Gastroesophageal sphincter (tissue), 4 donors: ENCODE data around the gene C1orf87. TPM values are rescaled to one million over a fixed set of nuclear protein-coding genes. Genes with fewer than 3 reads are reported as not detected.

Experiments used
- ATAC-seq: fragments of 150-250 bp; one replicate; pipeline ENCODE4 v1.9.1; 2016; ENCODE audit warnings: mild to moderate bottlenecking, moderate library complexity
- H3K27ac ChIP-seq, 4 donors: fragments of 200-600 bp; sonication (generic) in 3 of 4; 1 replicate in 3 of 4; 2 replicates in 1 of 4; pipeline ENCODE4 v1.5.1; 2016 to 2019
- H3K27me3 ChIP-seq: fragments of 200-600 bp; sonication (generic); one replicate; pipeline ENCODE4 v1.5.1; 2019
- H3K36me3 ChIP-seq, 2 donors: fragments of 200-600 bp; sonication (generic); one replicate each; pipeline ENCODE4 v1.5.1; 2019; ENCODE audit warnings: control low read depth in 1 of 2
- H3K4me1 ChIP-seq, 3 donors: fragments of 200-600 bp; sonication (generic); 1 replicate in 2 of 3; 2 replicates in 1 of 3; pipeline ENCODE4 v1.5.1; 2016 to 2019; ENCODE audit warnings: control low read depth in 2 of 3
- H3K4me3 ChIP-seq, 2 donors: fragments of 200-600 bp; sonication (generic); one replicate each; pipeline ENCODE4 v1.5.1; 2019; ENCODE audit warnings: mild to moderate bottlenecking in 1 of 2, moderate library complexity in 1 of 2
- H3K9me3 ChIP-seq, 3 donors: fragments of 200-600 bp; sonication (generic); one replicate each; pipeline ENCODE4 v1.5.1; 2017 to 2019; ENCODE audit warnings: control low read depth in 2 of 3
- EP300 ChIP-seq: sonication (generic); formaldehyde crosslinking; IDR thresholded peaks from one replicate; pipeline ENCODE4 v1.6.1; 2017; ENCODE audit warnings: antibody characterized with exemption, mild to moderate bottlenecking
- POLR2A ChIP-seq, 2 donors: fragments of 450-650 bp; IDR thresholded peaks; one replicate each; pipeline ENCODE4 v1.6.1; 2017; ENCODE audit warnings: antibody characterized with exemption in 2 of 2, mild to moderate bottlenecking in 2 of 2, moderate library complexity in 1 of 2
- POLR2AphosphoS5 ChIP-seq: sonication (generic); formaldehyde crosslinking; IDR thresholded peaks from one replicate; pipeline ENCODE4 v1.6.1; 2017; ENCODE audit warnings: antibody characterized with exemption
- WGBS, 2 donors: methylation state at CpG; one replicate each; pipeline ENCODE4 v1.1.5; 2018; ENCODE audit warnings: low coverage in 1 of 2; 5-methylcytosine and 5-hydroxymethylcytosine counted together
- total RNA-seq, 4 donors: library from RNA; depleted of rRNA; stranded (reverse); fragments of >200 nt; gene quantifications; one replicate each; pipeline ENCODE4 v1.1.0, GENCODE V29; 2016
- TF ChIP-seq, protein P1 (sequence below), 4 experiments: fragments of 200-600 bp in 2 of 4; fragments of 450-650 bp in 2 of 4; sonication (generic) in 1 of 4; IDR thresholded peaks; one replicate each; pipeline ENCODE4 v1.5.1; 2017 to 2019; ENCODE audit warnings: antibody characterized with exemption in 4 of 4, mild to moderate bottlenecking in 2 of 4, moderate library complexity in 2 of 4

The C1orf87 gene
- total RNA-seq, 4 donors from 2014 or later, result 0.54 TPM; not detected in 3

DNA sequence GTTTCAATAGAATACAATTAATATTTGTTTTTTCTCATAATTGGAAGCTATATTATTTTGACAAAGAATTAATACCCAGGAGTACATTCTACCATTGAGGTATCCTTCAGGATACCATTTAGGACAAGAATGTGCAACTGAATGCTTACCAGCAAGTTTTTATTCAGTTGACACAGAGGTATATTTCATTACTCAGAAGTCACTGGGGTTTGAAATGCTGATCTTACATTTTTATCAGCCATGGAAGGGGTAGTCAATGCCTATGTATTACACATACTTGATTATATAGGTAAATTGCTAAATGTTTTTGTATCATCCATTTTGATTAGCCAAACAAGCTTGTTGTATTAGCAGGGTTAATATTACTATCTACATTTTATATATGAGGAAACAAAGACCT, 48.0 kb downstream of the C1orf87 start:
- H3K27me3 ChIP-seq, result no peaks in the 10 kb centered on the region
- H3K9me3 ChIP-seq, result no peaks in the 10 kb centered on the region
- no peaks in the 10 kb centered on the region for H3K36me3 ChIP-seq
- TF ChIP-seq, protein P1, sequence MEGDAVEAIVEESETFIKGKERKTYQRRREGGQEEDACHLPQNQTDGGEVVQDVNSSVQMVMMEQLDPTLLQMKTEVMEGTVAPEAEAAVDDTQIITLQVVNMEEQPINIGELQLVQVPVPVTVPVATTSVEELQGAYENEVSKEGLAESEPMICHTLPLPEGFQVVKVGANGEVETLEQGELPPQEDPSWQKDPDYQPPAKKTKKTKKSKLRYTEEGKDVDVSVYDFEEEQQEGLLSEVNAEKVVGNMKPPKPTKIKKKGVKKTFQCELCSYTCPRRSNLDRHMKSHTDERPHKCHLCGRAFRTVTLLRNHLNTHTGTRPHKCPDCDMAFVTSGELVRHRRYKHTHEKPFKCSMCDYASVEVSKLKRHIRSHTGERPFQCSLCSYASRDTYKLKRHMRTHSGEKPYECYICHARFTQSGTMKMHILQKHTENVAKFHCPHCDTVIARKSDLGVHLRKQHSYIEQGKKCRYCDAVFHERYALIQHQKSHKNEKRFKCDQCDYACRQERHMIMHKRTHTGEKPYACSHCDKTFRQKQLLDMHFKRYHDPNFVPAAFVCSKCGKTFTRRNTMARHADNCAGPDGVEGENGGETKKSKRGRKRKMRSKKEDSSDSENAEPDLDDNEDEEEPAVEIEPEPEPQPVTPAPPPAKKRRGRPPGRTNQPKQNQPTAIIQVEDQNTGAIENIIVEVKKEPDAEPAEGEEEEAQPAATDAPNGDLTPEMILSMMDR (IDR thresholded peaks at IDR 0.05), result no peak
- no peak overlapping the region for H3K27ac ChIP-seq
- no peaks in the 10 kb centered on the region for H3K4me1 ChIP-seq
- H3K4me3 ChIP-seq, result no peak overlapping the region
- ATAC-seq, result no peak

DNA sequence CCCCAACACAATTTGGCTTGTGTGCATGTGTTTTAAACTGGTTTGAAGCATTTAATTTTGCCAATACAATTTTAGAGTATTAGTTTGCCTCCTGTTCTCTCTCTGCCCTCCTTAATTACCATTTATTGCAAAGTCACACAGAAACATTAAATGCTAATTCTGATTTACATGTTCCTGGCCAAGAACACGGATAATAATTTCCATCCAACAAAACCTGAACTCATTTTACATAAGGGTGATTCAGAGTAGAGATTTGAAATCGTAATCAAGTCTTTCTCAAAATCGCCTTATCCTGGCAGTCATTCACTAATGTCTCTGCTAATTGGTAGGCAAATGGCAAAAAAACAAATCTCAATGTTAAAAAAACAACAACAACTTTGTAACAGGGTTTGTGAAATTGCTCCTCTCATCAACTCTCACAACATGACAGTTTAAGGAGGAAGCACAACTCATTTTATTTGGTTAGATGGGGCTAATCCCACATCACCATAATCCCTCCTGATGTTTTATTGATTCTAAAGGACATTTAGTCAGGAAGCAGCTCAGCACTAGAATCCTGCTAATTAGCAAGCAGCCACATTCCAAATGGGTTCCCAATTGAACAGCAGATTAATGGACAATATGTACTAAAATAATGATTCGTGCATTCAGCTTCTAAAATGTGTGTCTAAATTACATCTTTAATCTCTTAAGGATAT, 55.9 kb downstream of the C1orf87 start:
- Histone ChIP-seq H3K27me3 (no peaks in the 10 kb centered on the region), H3K36me3 (no peaks in the 10 kb centered on the region), H3K27ac (no peak overlapping the region), H3K9me3 (peaks cover 0 to 7% (median 0%) of the 10 kb centered on the region in 3 donors), H3K4me1 (no peaks in the 10 kb centered on the region), H3K4me3 (no peak overlapping the region)
- TF ChIP-seq POLR2A (IDR thresholded peaks at IDR 0.05) (no peak), EP300 (no peak), POLR2AphosphoS5 (no peak)
- TF ChIP-seq, protein P1 (IDR thresholded peaks at IDR 0.05), result no peak
- WGBS, 2 donors, result 57 to 72% methylated on average over 3 to 4 of the region's 4 CpGs
- ATAC-seq, result no peak

DNA sequence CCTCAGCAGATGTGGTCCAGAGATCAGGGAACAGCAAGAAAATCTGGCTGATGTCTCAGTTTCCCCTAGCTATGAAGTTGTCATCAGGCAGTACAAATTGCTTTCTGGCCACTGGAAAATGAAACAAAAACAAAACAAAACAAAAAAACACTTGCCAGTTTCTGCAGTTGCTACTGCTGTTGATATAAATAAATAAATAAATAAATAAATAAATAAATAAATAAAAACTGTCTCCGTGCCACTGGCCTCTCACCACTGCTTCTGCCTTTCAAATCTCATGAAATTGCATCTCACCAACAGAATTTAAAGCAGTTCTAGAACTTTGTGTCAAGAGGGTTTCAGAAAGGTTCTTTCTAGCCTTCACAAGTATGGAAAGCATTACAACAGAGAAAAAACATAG, 62.9 kb downstream of the C1orf87 start:
- H3K9me3 ChIP-seq, result no peaks in the 10 kb centered on the region
- H3K27me3 ChIP-seq, result no peaks in the 10 kb centered on the region
- TF ChIP-seq POLR2A (IDR thresholded peaks at IDR 0.05) (no peak), EP300 (no peak)
- TF ChIP-seq, protein P1 (IDR thresholded peaks at IDR 0.05), result no peak
- no peak overlapping the region for H3K27ac ChIP-seq
- 71 to 83% methylated on average over 1 of the region's 1 CpG for WGBS, 2 donors
- no peaks in the 10 kb centered on the region for H3K36me3 ChIP-seq
- H3K4me1 ChIP-seq, result no peaks in the 10 kb centered on the region
- no peak for ATAC-seq
- no peak overlapping the region for H3K4me3 ChIP-seq

DNA sequence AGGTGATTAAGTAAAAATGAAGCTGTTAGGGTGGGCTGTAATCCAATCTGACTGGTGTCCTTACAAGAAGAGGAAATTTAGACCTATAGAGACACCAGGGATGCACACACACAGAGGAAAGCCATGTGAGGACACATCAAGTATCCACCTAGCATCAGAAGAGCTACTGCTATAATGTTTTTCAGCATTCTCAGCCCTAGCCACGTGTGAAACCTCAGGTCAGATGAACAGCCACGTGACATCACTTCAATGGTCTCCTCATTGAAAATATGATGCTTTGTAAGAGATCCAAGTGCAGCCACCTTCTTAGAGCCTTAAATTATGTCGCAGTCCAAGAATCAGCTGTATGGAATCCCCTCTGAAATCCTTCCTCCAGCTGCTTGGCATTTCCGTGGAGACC, 65.1 kb downstream of the C1orf87 start:
- Histone ChIP-seq H3K27me3 (no peaks in the 10 kb centered on the region), H3K27ac (no peak overlapping the region), H3K4me3 (no peak overlapping the region), H3K36me3 (no peaks in the 10 kb centered on the region), H3K4me1 (no peaks in the 10 kb centered on the region), H3K9me3 (no peaks in the 10 kb centered on the region)
- no peak for ATAC-seq
- no peak for TF ChIP-seq POLR2AphosphoS5
- TF ChIP-seq EP300, result no peak
- no peak for TF ChIP-seq POLR2A (IDR thresholded peaks at IDR 0.05)
- TF ChIP-seq, protein P1 (IDR thresholded peaks at IDR 0.05), result no peak
- WGBS, 2 donors, result 63 to 70% methylated on average over 1 to 2 of the region's 4 CpGs

DNA sequence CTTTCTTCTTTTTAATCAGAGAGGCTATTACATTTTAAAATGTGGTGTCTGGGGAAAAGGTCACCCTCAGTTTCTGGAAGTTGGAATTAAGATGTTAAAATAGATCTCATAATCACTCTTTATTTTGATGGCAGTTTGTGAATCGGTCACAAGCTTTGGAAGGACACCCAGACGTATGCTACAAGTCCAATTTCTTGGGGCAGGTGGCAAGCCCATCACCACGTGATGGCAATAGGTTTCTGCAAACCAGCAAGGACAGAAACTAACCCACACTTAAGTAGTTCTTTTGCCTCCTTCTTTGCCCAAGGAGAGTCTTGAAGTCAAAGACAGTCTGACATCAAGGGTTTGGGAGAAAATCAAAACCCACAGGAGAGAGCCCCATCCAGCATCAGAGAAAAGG, 72.9 kb downstream of the C1orf87 start:
- TF ChIP-seq, protein P1 (IDR thresholded peaks at IDR 0.05), result no peak
- TF ChIP-seq POLR2A (IDR thresholded peaks at IDR 0.05), result no peak
- TF ChIP-seq EP300, result no peak
- TF ChIP-seq POLR2AphosphoS5, result no peak
- WGBS, 2 donors, result 65% methylated on average over 3 of the region's 3 CpGs; no CpG with 5 or more reads in 1 of the 2 donors
- no peaks in the 10 kb centered on the region for H3K27me3 ChIP-seq
- no peak overlapping the region for H3K27ac ChIP-seq
- H3K4me1 ChIP-seq, result no peaks in the 10 kb centered on the region
- H3K4me3 ChIP-seq, result no peak overlapping the region
- H3K9me3 ChIP-seq, result no peaks in the 10 kb centered on the region
- H3K36me3 ChIP-seq, result no peaks in the 10 kb centered on the region
- no peak for ATAC-seq
